ENCODE data around the gene EEFSEC.

EEFSEC gene

GRCh38 chr3:128275316-128276145 is 122.2 kb downstream of the EEFSEC start:
- DNase-seq = no peak

DNA sequence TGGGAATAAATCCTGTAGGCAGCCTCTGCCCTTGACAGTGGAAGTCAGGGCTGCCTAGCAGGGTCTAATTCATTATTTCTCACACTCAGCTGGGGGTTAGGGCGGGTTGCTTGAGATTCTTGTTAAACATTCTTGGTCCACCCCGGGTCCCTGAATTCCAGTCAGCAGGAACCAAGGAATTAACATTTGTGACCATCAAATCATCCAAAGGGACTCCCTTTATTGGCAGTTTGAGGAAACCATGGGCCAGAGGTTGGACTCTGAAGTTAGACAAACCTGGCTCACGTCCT is 122.8 kb downstream of the EEFSEC start:
- no peak for DNase-seq

DNA sequence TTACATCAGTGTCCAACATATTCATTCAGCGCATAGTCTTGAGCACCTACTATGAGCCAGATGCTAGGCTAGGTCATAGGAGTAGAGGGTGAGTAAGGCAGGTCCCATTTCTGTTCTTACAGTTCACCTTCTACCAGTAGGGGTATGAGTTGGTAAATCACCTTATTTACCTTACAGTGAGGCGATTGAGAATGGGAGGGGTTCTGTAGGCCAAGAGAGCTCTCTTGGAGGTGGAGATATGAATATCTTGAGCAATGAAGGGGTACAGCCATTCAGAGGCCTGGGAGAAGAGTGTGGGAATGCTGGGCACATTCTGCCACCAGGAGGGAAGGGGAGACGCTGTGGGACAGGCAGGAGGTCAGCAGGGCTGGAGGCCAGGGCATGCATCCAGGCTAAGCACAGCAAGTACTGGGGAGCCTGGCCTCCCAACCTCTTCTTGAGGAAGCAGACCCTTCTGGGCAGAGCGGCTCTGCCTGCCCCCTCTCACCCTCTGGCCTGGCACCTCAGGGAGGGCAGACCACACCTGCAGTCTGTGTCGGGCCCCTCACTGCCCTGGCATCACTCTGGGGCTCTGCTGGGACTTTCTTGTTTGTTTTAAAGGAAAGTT is 123.4 kb downstream of the EEFSEC start:
- no peak for DNase-seq

- DNase-seq = no peak
These were observed 124.2 kb downstream of the EEFSEC start for GRCh38 chr3:128277378-128278069.

DNA sequence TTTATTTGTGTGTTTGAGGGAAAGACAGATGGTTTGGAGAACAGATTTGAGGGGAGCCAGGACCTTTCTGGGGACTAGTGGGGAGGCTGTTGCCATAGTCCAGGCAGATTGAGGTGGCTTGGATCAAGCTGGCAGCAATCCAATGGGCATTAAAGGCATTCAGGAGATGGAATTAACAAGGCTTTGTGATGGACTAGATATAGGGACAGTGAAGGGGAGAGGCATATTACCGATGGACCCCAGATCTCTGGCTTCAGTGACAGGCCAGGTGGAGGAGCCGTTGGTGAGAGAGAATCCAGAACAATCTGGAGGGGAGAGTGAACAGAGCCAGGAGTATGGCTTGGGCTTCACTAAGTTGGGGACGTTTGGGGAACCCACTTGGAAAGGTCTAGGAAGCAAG is 124.8 kb downstream of the EEFSEC start:
- DNase-seq = no peak

- DNase-seq = peak; percentile 16
These were observed 125.7 kb downstream of the EEFSEC start for GRCh38 chr3:128278761-128279600.

DNA sequence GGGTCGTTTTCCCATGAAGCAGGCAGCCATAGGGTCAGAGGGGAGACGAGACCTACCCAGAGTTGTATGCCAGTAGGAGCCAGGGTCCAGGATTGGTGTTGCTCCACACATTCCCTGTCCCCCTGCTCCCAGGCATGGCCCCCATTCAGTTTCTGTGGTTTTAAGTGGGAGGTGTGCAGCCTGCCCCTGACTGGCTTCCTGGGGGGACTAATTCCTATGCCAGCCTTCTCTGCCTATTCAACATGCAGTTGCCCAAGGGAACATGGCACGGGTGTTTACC is 126.3 kb downstream of the EEFSEC start:
- no peak for DNase-seq

- DNase-seq = peak; percentile 100
These were observed 127.3 kb downstream of the EEFSEC start for GRCh38 chr3:128280481-128281052.

DNA sequence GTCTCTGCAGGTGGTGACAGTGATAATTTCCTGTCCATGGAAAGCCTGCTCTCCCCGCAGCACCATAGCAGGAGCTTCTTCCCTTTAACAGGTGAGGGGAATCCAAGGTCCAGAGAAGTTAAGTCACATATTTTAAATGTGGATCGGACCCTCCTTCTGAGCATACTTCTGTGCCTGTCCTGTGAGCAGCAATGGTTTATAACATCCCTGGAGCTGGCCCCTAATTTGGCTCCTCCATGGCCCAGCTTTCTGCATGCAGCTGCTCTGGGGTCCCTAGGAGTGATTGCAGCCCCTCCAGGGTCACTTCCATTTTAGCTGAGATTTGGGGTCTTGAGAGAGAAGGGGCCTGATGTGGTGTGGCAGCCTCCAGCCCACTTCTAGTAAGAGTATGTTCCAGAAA is 127.8 kb downstream of the EEFSEC start:
- no peak for DNase-seq

DNA sequence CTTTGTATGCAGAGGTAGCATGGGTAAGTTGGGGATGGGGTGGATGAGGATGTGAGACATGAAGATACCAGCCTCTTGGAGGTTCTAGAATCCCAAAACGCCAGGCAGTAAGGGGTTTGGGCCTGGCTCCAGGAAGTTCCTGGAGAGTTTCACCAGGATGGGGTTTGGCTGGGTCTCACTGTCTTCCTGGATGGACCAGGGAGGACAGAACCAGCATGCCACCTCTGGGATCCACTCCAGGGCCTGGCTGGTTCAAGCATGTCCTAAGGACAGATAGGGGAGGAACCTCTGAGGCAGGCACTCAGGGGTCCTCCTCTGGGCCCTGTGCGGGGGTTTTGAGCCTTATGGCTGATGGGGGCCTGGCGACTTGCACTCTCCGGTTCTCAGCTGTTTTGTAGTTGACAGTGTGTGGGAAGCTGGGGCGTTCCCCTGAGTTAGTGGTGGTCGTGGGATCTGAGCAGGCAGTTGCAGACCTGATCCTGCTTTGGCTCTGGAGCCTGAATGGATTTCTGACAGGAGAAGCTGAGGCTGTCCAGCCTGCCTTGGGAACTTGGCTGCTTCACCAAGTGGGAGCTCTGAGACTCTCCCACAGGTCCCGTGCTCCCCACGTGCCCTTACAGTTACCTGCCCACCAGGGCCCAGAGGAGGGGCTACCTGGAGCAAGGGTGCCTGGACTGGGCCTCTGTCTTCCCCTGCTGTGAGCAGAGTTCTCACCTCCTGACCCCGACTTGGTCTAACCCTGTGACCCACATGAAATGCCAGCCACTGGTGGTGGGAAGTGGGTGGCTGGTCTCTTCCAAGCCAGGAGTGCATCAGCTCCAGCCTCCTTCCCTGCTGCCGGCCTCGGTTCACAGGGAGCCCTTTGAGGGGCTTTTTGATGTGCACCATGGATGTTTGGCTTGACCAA is 128.4 kb downstream of the EEFSEC start:
- DNase-seq = no peak

- DNase-seq = peak; percentile 41
These were observed 129.3 kb downstream of the EEFSEC start for GRCh38 chr3:128282380-128283196.

GRCh38 chr3:128283421-128283820 is 130.1 kb downstream of the EEFSEC start:
- no peak for DNase-seq

GRCh38 chr3:128285042-128285966 is 132.0 kb downstream of the EEFSEC start:
- DNase-seq = no peak

DNA sequence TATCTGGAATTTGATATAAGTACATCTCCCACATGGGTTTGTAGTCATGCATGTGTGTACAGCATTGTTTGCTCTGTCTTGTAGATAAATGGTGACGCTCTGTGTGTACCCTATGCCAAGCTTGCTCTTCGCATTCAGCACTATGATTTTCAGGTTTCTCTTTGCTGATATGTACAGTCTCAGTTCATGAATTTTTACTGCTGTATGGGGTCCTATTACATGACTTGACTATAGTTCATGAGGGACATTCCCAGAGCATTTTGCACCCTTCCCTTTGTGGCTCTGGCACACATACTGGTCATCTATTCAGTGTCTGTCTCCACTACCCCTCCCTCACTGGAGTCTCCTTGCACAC is 132.7 kb downstream of the EEFSEC start:
- DNase-seq = no peak

- no peak for DNase-seq
These were observed 133.4 kb downstream of the EEFSEC start for GRCh38 chr3:128286691-128287090.

GRCh38 chr3:128287216-128287615 is 133.9 kb downstream of the EEFSEC start:
- DNase-seq = no peak

- no peak for DNase-seq
These were observed 136.3 kb downstream of the EEFSEC start for GRCh38 chr3:128289534-128289933.

GRCh38 chr3:128290484-128290883 is 137.2 kb downstream of the EEFSEC start:
- no peak for DNase-seq

DNA sequence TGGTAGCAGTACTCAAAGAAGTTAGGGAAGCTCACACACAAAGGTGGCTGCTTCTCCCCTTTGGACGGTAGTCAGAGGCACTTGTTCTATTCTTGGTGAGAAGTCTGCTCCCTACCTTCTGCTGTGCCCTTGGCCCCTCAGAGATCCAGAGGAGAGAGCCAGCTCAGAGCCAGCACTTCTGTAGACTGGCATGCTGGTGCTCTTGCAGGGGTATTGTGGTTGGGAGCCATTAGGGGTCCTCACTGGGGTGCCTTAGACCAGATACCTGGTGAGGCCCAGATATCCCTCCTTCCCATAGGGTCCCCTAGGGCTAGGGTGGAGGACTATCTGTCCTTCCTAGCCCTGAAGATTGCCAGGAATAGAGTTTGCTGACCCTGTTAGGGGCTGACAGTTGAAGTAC is 140.6 kb downstream of the EEFSEC start:
- DNase-seq = no peak

DNA sequence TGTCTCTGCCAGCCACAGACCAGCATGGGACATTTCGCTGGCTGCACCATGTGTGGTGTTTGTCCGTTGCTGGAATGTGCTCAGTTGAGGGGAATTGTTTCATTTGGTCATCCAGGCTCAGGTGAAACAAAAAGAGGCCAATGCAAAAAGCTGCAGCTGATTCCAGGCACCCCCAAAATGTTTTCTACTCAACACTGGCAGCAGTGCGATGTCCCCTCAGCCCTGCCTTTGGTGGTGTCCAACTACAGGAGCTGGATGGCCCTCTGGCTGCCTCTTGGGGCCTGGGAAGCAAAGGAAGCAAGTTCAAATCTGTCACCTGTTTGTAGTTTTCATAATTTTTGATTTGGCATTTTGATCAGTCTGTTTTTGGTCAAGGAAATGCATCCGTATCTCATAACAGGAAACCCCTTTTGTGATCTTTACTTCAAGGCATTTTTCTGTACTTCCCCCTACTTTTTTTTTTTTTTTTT is 141.8 kb downstream of the EEFSEC start:
- no peak for DNase-seq

Measured in NCI-H146 (cell line).